Vagina (tissue), 2 donors: ENCODE measurements around the gene ZAR1L.

Experiments used
- CTCF ChIP-seq, 3 experiments: fragments of 450-650 bp in 2 of 3; fragments of 200-600 bp in 1 of 3; sonication (generic) in 1 of 3; IDR thresholded peaks; one replicate each; pipeline ENCODE4 v1.5.1; 2017 to 2019; ENCODE audit warnings: antibody characterized with exemption in 3 of 3, mild to moderate bottlenecking in 2 of 3, moderate library complexity in 2 of 3
- POLR2A ChIP-seq, 2 donors: fragments of 450-650 bp; IDR thresholded peaks; one replicate each; pipeline ENCODE4 v1.6.1; 2017; ENCODE audit warnings: antibody characterized with exemption in 2 of 2, mild to moderate bottlenecking in 2 of 2, moderate library complexity in 2 of 2
- POLR2AphosphoS5 ChIP-seq, 2 donors: sonication (generic); formaldehyde crosslinking; IDR thresholded peaks; one replicate each; pipeline ENCODE4 v1.9.0; 2017; ENCODE audit warnings: antibody characterized with exemption in 2 of 2, mild to moderate bottlenecking in 2 of 2, low read depth in 1 of 2; ENCODE audit not compliant: insufficient read depth in 1 of 2

DNA sequence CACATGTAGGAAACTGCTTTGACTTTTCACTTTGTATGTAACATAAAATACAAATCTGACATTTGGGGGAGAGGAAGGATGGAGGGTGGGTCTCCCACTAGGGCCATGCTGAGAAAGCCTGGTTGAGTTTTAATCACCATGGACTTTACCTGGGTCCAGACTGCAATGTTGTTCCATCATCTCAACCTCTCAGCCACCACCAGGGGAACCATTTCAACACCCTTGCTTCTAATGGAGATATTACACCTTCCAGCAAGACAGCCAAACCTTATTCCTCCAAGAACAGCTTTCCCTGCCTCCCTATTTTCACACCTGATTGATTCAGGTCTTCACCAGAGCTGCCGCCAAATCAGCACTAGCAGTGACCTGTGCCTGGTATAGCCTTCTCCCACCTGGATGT lies 56.0 kb downstream of the ZAR1L start:
- TF ChIP-seq POLR2A (IDR thresholded peaks at IDR 0.05) (no peak), CTCF (IDR thresholded peaks at IDR 0.05) (no peak), POLR2AphosphoS5 (IDR thresholded peaks at IDR 0.05; ENCODE audit: insufficient read depth in 1 of 2, low read depth in 1 of 2) (no peak)
